ENCODE results near the gene SLC35F2. TPM values are rescaled to one million over a fixed set of nuclear protein-coding genes. Genes with fewer than 3 reads are reported as not detected.

Gene SLC35F2
- total and polyA plus RNA-seq, 2 of the 13 experiments (the other 11 are each of a cell fraction or from before 2014, with no cell fraction given): 5.8 to 20.3 TPM

DNA sequence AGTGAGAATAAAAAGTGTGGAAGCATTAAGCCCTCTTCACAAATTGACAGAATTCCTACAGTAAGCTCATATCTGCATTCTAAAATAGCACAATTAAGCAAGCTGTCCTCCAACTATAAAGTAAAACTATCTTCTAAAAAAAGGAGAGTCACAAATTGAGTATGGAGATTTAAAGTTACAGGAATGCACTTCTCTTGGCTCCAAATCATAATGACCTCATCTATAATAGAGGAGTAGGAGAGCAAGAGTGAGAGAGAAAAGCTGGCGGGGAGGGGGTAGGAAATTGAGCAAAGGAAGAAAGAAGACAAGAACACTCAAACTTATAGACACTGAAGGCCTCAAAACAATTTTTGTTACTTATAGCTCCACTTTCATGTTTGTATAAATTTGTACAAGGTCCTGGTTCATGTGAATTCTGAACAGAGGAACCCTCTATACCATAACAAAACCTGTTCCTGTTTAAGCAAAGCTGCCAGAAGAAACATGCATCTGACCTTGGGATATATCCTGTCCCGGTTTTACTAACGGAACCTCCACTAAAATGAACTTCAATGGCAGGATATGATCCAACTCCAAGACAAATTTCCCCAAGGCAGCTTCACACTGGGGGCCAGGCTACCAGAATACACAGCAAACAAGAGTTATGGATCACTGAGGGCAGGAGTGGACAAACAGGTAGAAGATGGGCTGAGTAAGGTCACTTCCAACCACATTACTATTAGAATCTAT lies 37.2 kb downstream of the SLC35F2 start:
- FAIRE-seq: no peak
- H3K79me2 ChIP-seq (ENCODE audit: insufficient read depth, low read length): no peaks in the 10 kb centered on the region
- CTCF ChIA-PET (ENCODE audit: low intra/inter-chr PET ratio, low total read pairs): no interaction called here

More for the DNA sequence above, 37.2 kb downstream of the SLC35F2 start:
- DNase-seq (ENCODE audit: low spot score) (no peak), ATAC-seq (no peak)
- no peaks in the 10 kb centered on the region for H3K4me1 ChIP-seq (ENCODE audit: insufficient read depth, low read length)
- H3K9ac ChIP-seq (ENCODE audit: insufficient read depth, low read depth, low read length): no peak overlapping the region
- no TSS peak for BruUV-seq (replicated peaks)
- intact Hi-C loops (cut with micrococcal nuclease; ENCODE audit: unreplicated experiment) (no loop called here), in situ Hi-C loops (cut with HindIII; ENCODE audit: extremely low pct_ligation_motif_present, low pct_unique_long_range_greater_than_20kb) (no loop called here)
- no peaks in the 10 kb centered on the region for H3K27me3 ChIP-seq (ENCODE audit: control insufficient read depth in 1 of 2, insufficient read depth in 2 of 2, low read length in 2 of 2)
- no peaks in the 10 kb centered on the region for H3K9me3 ChIP-seq (ENCODE audit: low read length)
- TF ChIP-seq ZNF407 (CRISPR knock-in tag; IDR thresholded peaks at IDR 0.05; ENCODE audit: not compliant biosample characterization) (no peak), ATF7 (IDR thresholded peaks at IDR 0.05) (0 out of 2 replicates have a peak, but pooled peaks have one; percentile 35), ATF7 (CRISPR knock-in tag; IDR thresholded peaks at IDR 0.05) (no peak)
- H3K4me3 ChIP-seq (replicated peaks in 1 of 3; ENCODE audit: insufficient read depth in 1 of 3, low read depth in 2 of 3, low read length in 3 of 3): no peak overlapping the region
- H4K20me1 ChIP-seq (ENCODE audit: insufficient read depth, low read length): no peaks in the 10 kb centered on the region
- no peak overlapping the region for H3K4me2 ChIP-seq (ENCODE audit: low read depth, low read length)
- no peaks in the 10 kb centered on the region for H3K36me3 ChIP-seq (replicated peaks in 1 of 2; ENCODE audit: control insufficient read depth in 1 of 2, insufficient read depth in 2 of 2, low read length in 2 of 2)
- 55% methylated on average over 3 of the region's 3 CpGs for WGBS (ENCODE audit: low lambda C conversion rate)
- POLR2A ChIA-PET: no interaction called here
- no peak overlapping the region for H3K27ac ChIP-seq (ENCODE audit: extremely low read length, insufficient read depth, low read length)
- H2AFZ ChIP-seq (ENCODE audit: low read length): no peak overlapping the region

All from HepG2 (cell line).